Breast epithelium (tissue), 3 donors: ENCODE measurements around the gene BBS7.

Experiments used
- POLR2A ChIP-seq: fragments of 450-650 bp; IDR thresholded peaks from one replicate; pipeline ENCODE4 v1.6.1; 2016; ENCODE audit warnings: antibody characterized with exemption, mild to moderate bottlenecking, moderate library complexity
- POLR2AphosphoS5 ChIP-seq, 3 donors: sonication (generic); formaldehyde crosslinking; IDR thresholded peaks; one replicate each; pipeline ENCODE4 v1.6.1; 2017; ENCODE audit warnings: antibody characterized with exemption in 3 of 3
- TF ChIP-seq, protein P1 (sequence below), 3 donors: fragments of 450-650 bp; IDR thresholded peaks; one replicate each; pipeline ENCODE4 v1.5.1; 2016 to 2017; ENCODE audit warnings: antibody characterized with exemption in 3 of 3, mild to moderate bottlenecking in 3 of 3, moderate library complexity in 3 of 3

DNA sequence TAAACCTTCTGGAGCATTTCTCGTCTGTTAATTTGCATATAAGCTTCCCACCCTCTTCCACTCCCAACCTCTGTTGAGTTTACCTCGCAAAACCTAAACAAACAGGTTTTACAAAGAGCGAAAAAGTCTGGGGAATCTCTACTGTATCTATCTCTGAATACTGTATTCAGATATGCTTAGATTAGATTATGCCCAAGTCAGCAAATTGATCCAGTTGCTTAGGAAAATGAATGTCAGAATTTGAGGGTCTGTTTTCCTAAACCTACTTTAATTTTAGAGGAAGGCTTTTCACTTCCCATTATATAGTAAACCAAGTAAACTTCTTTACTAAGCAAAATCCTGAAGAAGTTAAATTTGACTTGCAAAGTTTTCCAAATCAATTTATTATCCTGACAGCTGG, 53.3 kb downstream of the BBS7 start:
- TF ChIP-seq POLR2A, result no peak
- TF ChIP-seq, protein P1, sequence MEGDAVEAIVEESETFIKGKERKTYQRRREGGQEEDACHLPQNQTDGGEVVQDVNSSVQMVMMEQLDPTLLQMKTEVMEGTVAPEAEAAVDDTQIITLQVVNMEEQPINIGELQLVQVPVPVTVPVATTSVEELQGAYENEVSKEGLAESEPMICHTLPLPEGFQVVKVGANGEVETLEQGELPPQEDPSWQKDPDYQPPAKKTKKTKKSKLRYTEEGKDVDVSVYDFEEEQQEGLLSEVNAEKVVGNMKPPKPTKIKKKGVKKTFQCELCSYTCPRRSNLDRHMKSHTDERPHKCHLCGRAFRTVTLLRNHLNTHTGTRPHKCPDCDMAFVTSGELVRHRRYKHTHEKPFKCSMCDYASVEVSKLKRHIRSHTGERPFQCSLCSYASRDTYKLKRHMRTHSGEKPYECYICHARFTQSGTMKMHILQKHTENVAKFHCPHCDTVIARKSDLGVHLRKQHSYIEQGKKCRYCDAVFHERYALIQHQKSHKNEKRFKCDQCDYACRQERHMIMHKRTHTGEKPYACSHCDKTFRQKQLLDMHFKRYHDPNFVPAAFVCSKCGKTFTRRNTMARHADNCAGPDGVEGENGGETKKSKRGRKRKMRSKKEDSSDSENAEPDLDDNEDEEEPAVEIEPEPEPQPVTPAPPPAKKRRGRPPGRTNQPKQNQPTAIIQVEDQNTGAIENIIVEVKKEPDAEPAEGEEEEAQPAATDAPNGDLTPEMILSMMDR (IDR thresholded peaks at IDR 0.05), result no peak
- TF ChIP-seq POLR2AphosphoS5 (IDR thresholded peaks at IDR 0.05), result no peak
